NCI-H1436 treated with DMSO at 0.1 percent for 48 hours (cell line): ENCODE data around the gene GK2.

Source experiments
- DNase-seq: peaks from one replicate; lab custom pipeline; 2025; lab: John Stamatoyannopoulos, UW

GK2 gene

GRCh38 chr4:79408063-79408462 lies at the start of gene GK2:
Gene GK2, minus strand, starts transcription at chr4:79408228. Its CDS starts 28 bp downstream, at chr4:79408200.
- no peak for DNase-seq

GRCh38 chr4:79455216-79455615 lies 47.2 kb upstream of the GK2 start:
- DNase-seq: no peak

- DNase-seq: no peak
These were observed 46.6 kb upstream of the GK2 start for GRCh38 chr4:79454656-79455055.

GRCh38 chr4:79450053-79450452 lies 42.0 kb upstream of the GK2 start:
- no peak for DNase-seq

GRCh38 chr4:79446145-79446544 lies 38.1 kb upstream of the GK2 start:
- no peak for DNase-seq

- DNase-seq: peak; percentile 92
These were observed 37.3 kb upstream of the GK2 start for GRCh38 chr4:79445371-79445781.

- DNase-seq: no peak
These were observed 34.4 kb upstream of the GK2 start for GRCh38 chr4:79442422-79442821.

GRCh38 chr4:79439489-79439888 lies 31.5 kb upstream of the GK2 start:
- no peak for DNase-seq

- no peak for DNase-seq
These were observed 23.8 kb upstream of the GK2 start for GRCh38 chr4:79431839-79432238.

- no peak for DNase-seq
These were observed 21.3 kb upstream of the GK2 start for GRCh38 chr4:79429113-79429903.

GRCh38 chr4:79426989-79427388 lies 19.0 kb upstream of the GK2 start:
- DNase-seq: no peak

- DNase-seq: no peak
These were observed 17.6 kb upstream of the GK2 start for GRCh38 chr4:79425586-79425985.

GRCh38 chr4:79421483-79421882 lies 13.5 kb upstream of the GK2 start:
- no peak for DNase-seq

- no peak for DNase-seq
These were observed 5.9 kb upstream of the GK2 start for GRCh38 chr4:79413886-79414285.

GRCh38 chr4:79413032-79413885 lies 5.2 kb upstream of the GK2 start:
- peak; percentile 12 for DNase-seq

- no peak for DNase-seq
These were observed 3.4 kb downstream of the GK2 start for GRCh38 chr4:79404666-79405065.

- no peak for DNase-seq
These were observed 4.7 kb downstream of the GK2 start for GRCh38 chr4:79403356-79403755.

GRCh38 chr4:79402332-79402851 lies 5.6 kb downstream of the GK2 start:
- no peak for DNase-seq

GRCh38 chr4:79399076-79399475 lies 9.0 kb downstream of the GK2 start:
- no peak for DNase-seq

GRCh38 chr4:79397951-79398350 lies 10.1 kb downstream of the GK2 start:
- DNase-seq: no peak

GRCh38 chr4:79396794-79397193 lies 11.2 kb downstream of the GK2 start:
- DNase-seq: no peak

- no peak for DNase-seq
These were observed 12.2 kb downstream of the GK2 start for GRCh38 chr4:79395841-79396240.

- no peak for DNase-seq
These were observed 17.1 kb downstream of the GK2 start for GRCh38 chr4:79390890-79391289.
